ENCODE measurements around the gene ANKLE1.

GRCh38 chr19:17330262-17331044 is 48.8 kb downstream of the ANKLE1 start:
- TF ChIP-seq ZNF24 (tag by site-specific recombination; IDR thresholded peaks at IDR 0.05) = no peak
- TF ChIP-seq ZNF658 (tag by site-specific recombination; IDR thresholded peaks at IDR 0.05) = no peak
- no peak for TF ChIP-seq CTCF (tag by site-specific recombination; IDR thresholded peaks at IDR 0.05)
- TF ChIP-seq ZNF785 (tag by site-specific recombination; IDR thresholded peaks at IDR 0.05) = no peak
- no peak for TF ChIP-seq ZNF121 (tag by site-specific recombination; IDR thresholded peaks at IDR 0.05)
- TF ChIP-seq ZNF155 (tag by site-specific recombination; IDR thresholded peaks at IDR 0.05) = no peak
- no peak for TF ChIP-seq BCL11A (tag by site-specific recombination; IDR thresholded peaks at IDR 0.05; ENCODE audit: low read depth)
- no peak for TF ChIP-seq TCF7L2 (IDR thresholded peaks at IDR 0.05; ENCODE audit: borderline replicate concordance, low read depth, low read length)
- no peak for TF ChIP-seq YY2 (tag by site-specific recombination; IDR thresholded peaks at IDR 0.05)
- no peak for TF ChIP-seq KLF1 (tag by site-specific recombination; IDR thresholded peaks at IDR 0.05)
- no peak for TF ChIP-seq HOXC10 (CRISPR knock-in tag; IDR thresholded peaks at IDR 0.05)

Measured in HEK293 (cell line).